ENCODE measurements around the gene MBD1.
"Not testable (repeated sequence)": the region's sequence is repeated elsewhere in the genome, so short reads cannot be mapped to it uniquely, and the experiment has no call there.

Gene MBD1

GRCh38 chr18:50288348-50289107 lies 7.2 kb upstream of the MBD1 start:
- not testable (repeated sequence) for DNase-seq

GRCh38 chr18:50287441-50288347 lies 6.4 kb upstream of the MBD1 start, which contains the start of gene CXXC1:
Gene CXXC1, minus strand, starts transcription at chr18:50287692. Its CDS starts 103 bp downstream, at chr18:50287589.
- DNase-seq = peak; percentile 98

- DNase-seq = peak; percentile 17
Measured at GRCh38 chr18:50287028-50287440, 5.7 kb upstream of the MBD1 start.

DNA sequence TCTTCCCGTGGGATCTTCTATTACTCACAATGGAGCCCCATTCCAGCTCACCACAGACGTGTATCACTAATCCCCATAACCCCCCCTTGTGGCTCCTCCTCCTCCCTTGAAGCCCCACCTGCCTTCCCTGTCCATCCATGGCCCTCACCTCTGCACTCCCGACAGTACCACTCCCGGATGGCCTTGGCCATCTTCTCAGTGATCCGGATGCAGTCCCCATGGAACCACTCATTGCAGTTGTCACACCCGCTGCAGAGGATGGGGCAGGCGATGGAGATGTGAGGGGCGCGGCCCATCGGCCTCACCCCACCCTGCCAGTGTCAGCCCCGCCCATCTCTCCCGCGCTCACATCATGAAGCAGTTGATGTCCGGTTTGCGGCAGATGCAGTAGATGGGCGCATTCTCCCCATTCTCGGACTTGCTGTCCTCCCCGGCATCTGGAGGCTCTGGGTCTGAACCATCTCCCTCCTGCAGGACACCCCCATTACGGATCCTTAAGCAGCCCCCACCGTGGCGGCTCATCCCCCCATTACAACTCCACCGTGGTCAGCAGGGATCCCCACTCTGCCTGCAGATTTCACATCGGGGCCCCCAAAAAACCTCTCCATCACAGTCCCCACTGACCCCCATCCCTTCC lies 5.2 kb upstream of the MBD1 start:
- peak; percentile 36 for DNase-seq

DNA sequence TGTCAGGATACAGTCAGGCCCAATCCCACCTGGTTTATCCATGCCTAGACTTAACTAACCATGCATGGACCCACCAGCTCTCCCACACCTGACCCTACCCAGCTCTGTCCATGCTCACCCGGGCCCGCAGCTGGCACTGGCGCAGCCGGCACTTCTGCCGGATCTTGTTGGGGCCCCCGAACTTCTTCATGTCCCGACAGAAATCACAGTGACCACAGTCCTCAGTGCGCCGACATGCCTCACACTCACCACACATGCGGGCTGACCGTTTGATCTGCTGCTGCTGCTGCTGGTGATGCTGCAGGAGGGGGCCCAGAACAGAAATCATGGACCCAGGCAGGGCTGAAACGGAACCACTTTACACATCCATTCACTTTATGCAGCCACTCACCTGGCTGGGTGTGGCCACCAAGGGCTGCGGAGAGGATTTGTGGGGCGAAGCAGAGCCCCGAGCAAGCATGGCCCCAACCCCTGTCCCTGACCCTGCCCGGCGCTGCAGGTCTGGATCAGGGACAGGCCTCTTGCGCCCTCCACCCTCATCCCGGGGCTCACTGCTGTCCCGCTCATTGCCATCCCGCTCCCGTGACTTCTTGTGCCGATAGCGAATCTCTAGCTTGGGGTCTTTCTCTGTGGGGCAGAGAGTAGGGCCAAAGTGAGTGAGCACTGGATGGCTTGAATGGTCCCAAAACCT lies 4.5 kb upstream of the MBD1 start:
- DNase-seq = no peak

GRCh38 chr18:50285071-50285470 lies 3.7 kb upstream of the MBD1 start:
- DNase-seq = no peak

- DNase-seq = no peak
Measured at GRCh38 chr18:50284255-50284885, 3.0 kb upstream of the MBD1 start.

DNA sequence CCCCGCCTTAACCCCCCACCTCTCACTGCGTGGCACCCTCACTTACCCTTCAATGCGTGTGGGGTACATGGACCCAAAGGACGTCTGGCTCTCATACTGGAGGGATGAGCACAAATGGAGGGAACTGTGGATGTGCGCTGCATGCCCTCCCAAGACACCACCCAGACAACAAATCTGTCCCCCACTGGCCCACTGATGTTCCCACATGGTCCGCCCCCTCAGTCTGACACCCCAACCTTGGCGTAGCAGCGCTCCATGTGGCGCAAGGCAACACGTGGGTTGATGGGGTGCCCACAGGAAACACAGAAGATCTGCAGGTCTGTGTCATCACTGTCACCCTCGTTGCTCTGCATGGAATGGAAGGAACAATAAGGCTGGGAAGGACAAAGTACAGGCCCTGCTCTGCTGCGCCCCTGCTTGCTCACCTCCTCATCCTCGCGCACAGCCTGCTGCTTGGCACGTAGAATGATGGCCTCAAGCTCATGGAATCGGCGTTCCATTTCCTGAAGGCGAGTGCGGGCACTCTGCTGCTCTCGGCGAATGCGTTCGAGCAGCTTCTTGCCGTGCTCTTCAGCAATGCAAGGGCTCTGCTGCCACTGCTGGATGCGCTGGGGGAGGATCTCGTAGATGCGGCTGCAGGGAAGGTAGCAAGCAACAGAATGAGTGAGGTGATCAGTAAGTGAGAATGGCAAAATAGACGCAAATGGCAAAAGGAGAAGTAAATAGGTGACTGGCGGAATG lies 2.3 kb upstream of the MBD1 start:
- no peak for DNase-seq

- DNase-seq = no peak
Measured at GRCh38 chr18:50282521-50283335, 1.4 kb upstream of the MBD1 start.

GRCh38 chr18:50281972-50282520 lies 723 bp upstream of the MBD1 start:
- DNase-seq = no peak

DNA sequence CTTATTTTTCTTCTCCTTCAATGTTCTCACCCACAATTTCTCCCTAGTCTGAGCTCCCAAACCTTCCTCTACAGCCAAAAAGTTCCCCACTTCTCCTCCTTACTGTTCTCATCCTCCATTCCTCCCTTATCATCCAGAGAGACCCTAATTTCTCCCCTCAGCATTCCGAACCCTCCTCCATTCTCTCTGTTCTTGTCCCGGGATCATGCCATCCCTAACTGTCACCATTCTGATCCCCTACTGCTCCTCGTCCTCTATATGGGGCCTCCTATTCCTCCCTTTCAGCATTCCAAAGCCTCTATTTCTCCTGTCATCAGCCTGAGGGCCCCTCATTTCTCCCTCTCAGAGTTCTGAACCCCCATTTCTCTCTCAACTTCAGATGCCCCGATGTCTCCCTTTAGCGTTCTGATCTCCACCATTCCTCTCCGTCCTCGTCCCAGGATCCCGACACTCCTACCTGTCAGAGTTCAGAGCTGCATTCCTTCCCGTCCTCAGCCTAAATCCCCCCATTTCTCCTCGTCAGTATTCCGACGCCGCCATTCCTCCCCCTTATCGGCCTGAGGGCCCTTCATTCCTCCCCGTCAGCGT lies 522 bp downstream of the MBD1 start:
- no peak for DNase-seq

DNA sequence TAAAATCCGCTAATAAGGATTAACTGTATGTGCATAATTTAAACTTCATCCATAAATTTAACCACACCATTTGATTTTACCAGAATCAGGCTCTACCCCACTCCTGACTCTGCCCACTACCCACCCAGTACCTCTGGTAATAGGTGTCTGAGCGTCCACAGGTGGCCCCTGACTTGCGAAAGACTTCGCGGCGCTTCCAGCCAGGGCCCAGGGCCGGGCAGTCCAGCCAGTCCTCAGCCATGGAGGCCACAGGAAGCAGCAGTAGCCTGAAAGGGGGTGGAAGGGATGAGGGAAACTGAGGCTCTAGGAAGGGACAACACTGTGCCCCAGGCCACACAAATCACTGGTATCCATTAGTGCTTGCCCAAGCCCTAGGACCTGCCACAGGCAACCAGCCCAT lies 1.6 kb downstream of the MBD1 start:
- DNase-seq = no peak

- no peak for DNase-seq
Measured at GRCh38 chr18:50277942-50278341, 3.4 kb downstream of the MBD1 start.

DNA sequence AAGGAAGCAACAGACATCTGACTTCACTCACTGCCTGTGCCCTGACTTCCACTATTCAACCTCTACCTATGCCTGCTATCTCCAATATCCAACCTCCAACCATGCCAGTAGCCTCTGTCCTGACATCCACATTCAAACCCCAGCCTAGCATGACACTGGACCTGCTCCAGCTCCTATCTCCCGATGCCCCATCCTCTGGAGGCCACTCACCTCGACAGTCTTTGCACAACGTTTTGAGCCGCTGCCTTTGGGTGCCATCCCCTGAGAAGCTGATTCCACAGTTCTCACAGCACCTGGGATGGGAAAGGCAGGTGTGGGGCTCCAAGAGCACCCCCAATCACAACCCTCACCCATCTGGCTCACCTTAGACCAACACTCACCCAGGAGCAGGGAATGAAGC lies 4.9 kb downstream of the MBD1 start:
- DNase-seq = no peak

DNA sequence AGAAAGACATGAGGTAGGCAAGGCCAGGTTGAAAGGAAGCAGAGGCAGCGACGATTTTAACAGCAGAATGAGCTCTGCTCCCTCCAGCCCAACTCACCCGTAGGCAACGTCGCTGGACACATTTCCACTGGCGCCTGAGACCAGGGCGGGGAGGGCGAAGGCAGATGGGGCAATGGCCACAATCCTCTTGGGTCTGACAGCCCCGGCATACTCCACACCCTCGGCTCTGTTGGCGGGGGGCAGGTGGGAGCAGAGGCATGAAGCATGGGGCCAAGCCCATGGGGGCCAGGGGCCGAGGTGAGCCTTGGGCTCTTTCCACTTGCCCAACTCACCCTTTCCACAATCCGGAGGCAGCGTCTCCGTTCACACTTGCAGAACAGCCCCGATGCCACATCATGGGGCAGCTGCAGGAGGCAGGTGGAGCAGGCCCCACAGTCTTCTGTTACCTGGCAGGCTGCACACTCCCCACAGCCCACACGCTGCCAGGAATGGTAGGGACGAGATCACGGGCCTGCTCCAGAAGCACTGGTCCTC lies 5.8 kb downstream of the MBD1 start:
- no peak for DNase-seq

DNA sequence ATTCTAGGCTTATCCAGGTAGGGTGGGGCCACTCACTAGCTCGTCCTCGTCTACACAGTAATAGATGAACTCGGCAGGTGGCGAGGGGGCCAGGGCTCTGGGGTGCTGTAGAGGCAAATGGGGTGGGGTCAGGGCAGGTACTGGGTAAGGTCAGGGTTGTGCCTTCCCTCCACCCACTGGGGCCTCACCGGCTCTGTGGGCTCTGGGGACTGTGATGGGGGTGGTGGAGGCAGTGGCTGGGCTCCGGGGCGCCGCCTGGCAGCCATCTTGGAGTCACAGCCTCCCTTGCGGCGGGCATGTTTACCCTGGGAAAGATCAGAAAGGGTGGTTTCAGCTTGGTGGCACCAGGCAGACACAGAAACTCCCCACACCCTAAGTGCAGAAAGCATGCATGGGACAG lies 6.4 kb downstream of the MBD1 start:
- DNase-seq = no peak

DNA sequence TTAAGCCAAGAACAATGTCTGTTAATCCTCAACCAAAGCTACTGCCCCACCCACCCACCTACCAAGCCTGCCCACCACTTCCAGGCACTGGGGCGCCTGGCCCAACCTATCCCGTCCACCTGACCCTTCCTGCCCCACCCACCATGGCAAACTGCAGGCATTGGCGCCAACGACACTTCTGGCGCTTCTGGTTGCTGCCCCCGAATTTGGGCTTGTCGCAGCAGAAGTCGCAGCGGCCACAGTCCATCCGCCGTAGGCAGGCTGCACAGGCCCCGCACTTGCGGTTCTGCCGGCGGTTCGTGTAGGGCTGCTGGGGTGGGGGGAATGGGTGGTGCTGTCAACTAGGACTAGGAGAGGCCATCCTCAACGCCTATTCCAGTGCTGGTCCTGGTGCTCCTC lies 7.3 kb downstream of the MBD1 start:
- no peak for DNase-seq

GRCh38 chr18:50273203-50274043 lies 7.9 kb downstream of the MBD1 start:
- no peak for DNase-seq

GRCh38 chr18:50272568-50272967 lies 8.8 kb downstream of the MBD1 start:
- no peak for DNase-seq

All from activated naive CD4-positive, alpha-beta T cell treated with Interleukin-2 at 50 U/mL for 16 hours (primary cell).